Right kidney (tissue), 1 donor: ENCODE measurements around the gene ATRN.

Experiments
- DNase-seq: peaks from one replicate; pipeline ENCODE4 v3.0.0-alpha.2; 2016

The ATRN gene

GRCh38 chr20:3696745-3697587 is 226.1 kb downstream of the ATRN start:
- no peak for DNase-seq

- no peak for DNase-seq
Measured at GRCh38 chr20:3697588-3698305, 226.9 kb downstream of the ATRN start.

- DNase-seq = no peak
Measured at GRCh38 chr20:3698591-3699001, 227.8 kb downstream of the ATRN start.

GRCh38 chr20:3699037-3699436 is 228.2 kb downstream of the ATRN start:
- no peak for DNase-seq
